H9 (cell line): ENCODE results near the gene BCL7C. TPM values are rescaled to one million over a fixed set of nuclear protein-coding genes. Genes with fewer than 3 reads are reported as not detected.

Experiments used
- DNase-seq: peaks from one replicate; pipeline ENCODE4 v3.0.0-alpha.2; 2017
- H2AFZ ChIP-seq: one replicate; pipeline ENCODE4 v1.6.1; 2013; ENCODE audit warnings: mild to moderate bottlenecking, low read length, control low read depth, moderate library complexity
- H2AK5ac ChIP-seq: 2 replicates; pipeline ENCODE4 v1.6.1; 2013; ENCODE audit warnings: low read length, control low read depth, mixed read lengths; ENCODE audit not compliant: insufficient read length
- H2BK120ac ChIP-seq: one replicate; pipeline ENCODE4 v1.6.1; 2013; ENCODE audit warnings: low read depth, mild to moderate bottlenecking, low read length, control low read depth, inconsistent platforms; ENCODE audit not compliant: poor library complexity, severe bottlenecking
- H2BK12ac ChIP-seq: 2 replicates; pipeline ENCODE4 v1.6.1; 2013; ENCODE audit warnings: low read length, control low read depth, mixed read lengths, low read depth; ENCODE audit not compliant: insufficient read length
- H2BK15ac ChIP-seq: 2 replicates; pipeline ENCODE4 v1.6.1; 2013; ENCODE audit warnings: low read depth, low read length, control low read depth
- H2BK20ac ChIP-seq: one replicate; pipeline ENCODE4 v1.6.1; 2013; ENCODE audit warnings: low read depth, mild to moderate bottlenecking, low read length, control low read depth, inconsistent platforms; ENCODE audit not compliant: poor library complexity, severe bottlenecking
- H2BK5ac ChIP-seq: 2 replicates; pipeline ENCODE4 v1.6.1; 2013; ENCODE audit warnings: low read length, control low read depth, mixed read lengths; ENCODE audit not compliant: insufficient read length
- H3K14ac ChIP-seq: 2 replicates; pipeline ENCODE4 v1.6.1; 2013; ENCODE audit warnings: low read length, control low read depth; ENCODE audit not compliant: insufficient read depth
- H3K18ac ChIP-seq: 2 replicates; pipeline ENCODE4 v1.6.1; 2013; ENCODE audit warnings: low read depth, mild to moderate bottlenecking, mixed read lengths, low read length, control low read depth; ENCODE audit not compliant: insufficient read length
- H3K23ac ChIP-seq: 2 replicates; pipeline ENCODE4 v1.6.1; 2013; ENCODE audit warnings: low read length, control low read depth, mixed read lengths, low read depth; ENCODE audit not compliant: insufficient read length
- H3K23me2 ChIP-seq: 2 replicates; pipeline ENCODE4 v1.6.1; 2013; ENCODE audit warnings: low read depth, mild to moderate bottlenecking, mixed read lengths, low read length, control low read depth; ENCODE audit not compliant: insufficient read length, poor library complexity, severe bottlenecking
- H3K27ac ChIP-seq: 2 replicates; pipeline ENCODE4 v1.5.1; 2013; ENCODE audit warnings: low read length, control low read depth, mixed read lengths, low read depth; ENCODE audit not compliant: insufficient read length
- H3K27me3 ChIP-seq: 2 replicates; pipeline ENCODE4 v1.6.1; 2013; ENCODE audit warnings: low read length, control low read depth, inconsistent platforms; ENCODE audit not compliant: insufficient read depth
- H3K4ac ChIP-seq: 2 replicates; pipeline ENCODE4 v1.6.1; 2013; ENCODE audit warnings: low read depth, mild to moderate bottlenecking, control low read depth, inconsistent platforms, low read length, moderate library complexity
- H3K4me1 ChIP-seq: 2 replicates; pipeline ENCODE4 v1.6.1; 2013; ENCODE audit warnings: low read length, control low read depth, inconsistent platforms; ENCODE audit not compliant: insufficient read depth
- H3K4me2 ChIP-seq: 2 replicates; pipeline ENCODE4 v1.6.1; 2013; ENCODE audit warnings: low read length, control low read depth, mixed read lengths; ENCODE audit not compliant: insufficient read length, insufficient read depth
- H3K56ac ChIP-seq: 2 replicates; pipeline ENCODE4 v1.6.1; 2013; ENCODE audit warnings: low read depth, mild to moderate bottlenecking, mixed read lengths, low read length, control low read depth; ENCODE audit not compliant: insufficient read length
- H3K79me1 ChIP-seq: 2 replicates; pipeline ENCODE4 v1.6.1; 2013; ENCODE audit warnings: low read depth, mild to moderate bottlenecking, moderate library complexity, low read length, control low read depth, inconsistent platforms; ENCODE audit not compliant: insufficient read depth, poor library complexity, severe bottlenecking
- H3K79me2 ChIP-seq: 2 replicates; pipeline ENCODE4 v1.6.1; 2013; ENCODE audit warnings: low read length, control low read depth, inconsistent platforms; ENCODE audit not compliant: insufficient read depth
- H3K9ac ChIP-seq: 2 replicates; pipeline ENCODE4 v1.6.1; 2013; ENCODE audit warnings: low read length, control low read depth, mixed read lengths; ENCODE audit not compliant: insufficient read length; ENCODE audit errors: extremely low read depth
- H3K9me3 ChIP-seq: one replicate; pipeline ENCODE4 v1.6.1; 2013; ENCODE audit warnings: low read depth, low read length, inconsistent platforms; ENCODE audit not compliant: control insufficient read depth
- H3T11ph ChIP-seq: one replicate; pipeline ENCODE4 v1.6.1; 2013; ENCODE audit warnings: mild to moderate bottlenecking, low read length, control low read depth, inconsistent platforms
- H4K20me1 ChIP-seq: one replicate; pipeline ENCODE4 v1.6.1; 2013; ENCODE audit not compliant: control insufficient read depth, insufficient read length, insufficient read depth
- H4K5ac ChIP-seq: 2 replicates; pipeline ENCODE4 v1.6.1; 2013; ENCODE audit warnings: low read depth, mild to moderate bottlenecking, mixed read lengths, low read length, control low read depth; ENCODE audit not compliant: insufficient read length
- H4K8ac ChIP-seq: replicated peaks from 2 replicates; pipeline ENCODE4 v1.6.1; 2013; ENCODE audit warnings: low read length, control low read depth, mixed read lengths, low read depth; ENCODE audit not compliant: insufficient read length
- H4K91ac ChIP-seq: 2 replicates; pipeline ENCODE4 v1.6.1; 2013; ENCODE audit warnings: low read depth, mild to moderate bottlenecking, moderate library complexity, mixed read lengths, low read length, control low read depth; ENCODE audit not compliant: insufficient read length
- H3K27ac Mint-ChIP-seq, 3 experiments: 2 replicates in 2 of 3; 3 replicates in 1 of 3; pipeline ENCODE4 v1.8.0; 2020 to 2021; ENCODE audit warnings: mixed read lengths in 3 of 3, mild to moderate bottlenecking in 1 of 3, moderate library complexity in 1 of 3
- H3K27me3 Mint-ChIP-seq: 2 replicates; pipeline ENCODE4 v1.8.0; 2021; ENCODE audit warnings: low read depth, mild to moderate bottlenecking, moderate library complexity, mixed read lengths
- H3K36me3 Mint-ChIP-seq, 3 experiments: 2 replicates in 2 of 3; 3 replicates in 1 of 3; pipeline ENCODE4 v1.8.0; 2020 to 2021; ENCODE audit warnings: low read depth in 3 of 3, mixed read lengths in 3 of 3; ENCODE audit not compliant: insufficient read depth in 1 of 3
- H3K4me1 Mint-ChIP-seq, 2 experiments: 2 replicates each; pipeline ENCODE4 v1.8.0; 2020; ENCODE audit warnings: mixed read lengths in 2 of 2
- H3K4me3 Mint-ChIP-seq, 2 experiments: 2 replicates in 1 of 2; 3 replicates in 1 of 2; pipeline ENCODE4 v1.8.0; 2020 to 2021; ENCODE audit warnings: mild to moderate bottlenecking in 2 of 2, mixed read lengths in 2 of 2, moderate library complexity in 1 of 2
- H3K9me3 Mint-ChIP-seq, 2 experiments: 2 replicates in 1 of 2; 3 replicates in 1 of 2; pipeline ENCODE4 v1.8.0; 2020; ENCODE audit warnings: mild to moderate bottlenecking in 2 of 2, mixed read lengths in 2 of 2, moderate library complexity in 1 of 2
- CTCF ChIP-seq: fragments of 200-600 bp; sonication (generic); conservative IDR thresholded peaks from 3 replicates; pipeline ENCODE4 v1.8.0; 2021; ENCODE audit warnings: antibody characterized with exemption, mild to moderate bottlenecking
- WGBS: extraction: QIAGEN DNeasy Blood & Tissue Kit; methylation state at CpG from one replicate; pipeline ENCODE4 v1.1.7; 2013; ENCODE audit warnings: missing lambda C conversion rate, low lambda C conversion rate, mixed read lengths; ENCODE audit not compliant: insufficient read length; ENCODE audit errors: extremely low coverage; 5-methylcytosine and 5-hydroxymethylcytosine counted together
- total RNA-seq: library from RNA; stranded (reverse); gene quantifications from 2 replicates; pipeline ENCODE4 v1.2.1, GENCODE V29; 2021

Gene BCL7C
- total RNA-seq, 1 experiment from 2014 or later = 18.3 TPM

- WGBS = no CpG with 5 or more reads among the region's 5 CpGs
- no peak overlapping the region for H3K4me3 Mint-ChIP-seq
- H3T11ph ChIP-seq = no peak overlapping the region
Observed at GRCh38 chr16:30843501-30843900, 50.4 kb downstream of the BCL7C start.

More at GRCh38 chr16:30843501-30843900, 50.4 kb downstream of the BCL7C start:
- Histone ChIP-seq H4K8ac (no peak overlapping the region), H3K9me3 (no peaks in the 10 kb centered on the region), H2AFZ (no peak overlapping the region), H3K4me2 (no peak overlapping the region), H3K4ac (no peak overlapping the region), H4K5ac (no peak overlapping the region), H3K56ac (no peak overlapping the region), H3K79me2 (no peaks in the 10 kb centered on the region), H3K4me1 (no peaks in the 10 kb centered on the region), H3K9ac (no peak overlapping the region), H2BK120ac (no peak overlapping the region), H2AK5ac (no peak overlapping the region), H4K20me1 (no peaks in the 10 kb centered on the region), H3K27me3 (peaks cover 2% of the 10 kb centered on the region; the same call in 1 of the 2 replicates), H3K27ac (no peak overlapping the region), H2BK12ac (no peak overlapping the region), H4K91ac (no peak overlapping the region), H2BK15ac (no peak overlapping the region), H2BK5ac (no peak overlapping the region), H3K23ac (no peak overlapping the region), H3K18ac (no peak overlapping the region), H3K79me1 (no peaks in the 10 kb centered on the region), H2BK20ac (no peak overlapping the region), H3K23me2 (no peaks in the 10 kb centered on the region), H3K14ac (no peak overlapping the region; the same call in 1 of the 2 replicates)
- Mint-ChIP-seq H3K27me3 (peaks cover 35% of the 10 kb centered on the region), H3K4me1 (peaks cover 6% of the 10 kb centered on the region in 2 experiments; a peak in 3 of 4 replicates), H3K36me3 (peaks cover 0 to 4% (median 0%) of the 10 kb centered on the region in 3 experiments; a peak in 2 of 7 replicates), H3K27ac (no peak overlapping the region), H3K9me3 (peaks cover 17% of the 10 kb centered on the region in 2 experiments)
- DNase-seq = no peak
- TF ChIP-seq CTCF = no peak
